ENCODE measurements around the gene HOXA3. TPM values are rescaled to one million over a fixed set of nuclear protein-coding genes. Genes with fewer than 3 reads are reported as not detected.
A peak's percentile ranks its signal among the peaks of the same experiment; 100 is the strongest.

HOXA3 gene
- total RNA-seq, 1 experiment from 2014 or later = 22.6 TPM

GRCh38 chr7:27158436-27159265 lies 6.3 kb upstream of the HOXA3 start:
- Mint-ChIP-seq H3K27me3 (ENCODE audit: insufficient read depth, unreplicated experiment) (no peaks in the 10 kb centered on the region), H3K4me3 (ENCODE audit: unreplicated experiment) (no peak overlapping the region), H3K36me3 (ENCODE audit: insufficient read depth, unreplicated experiment) (peaks cover 20% of the 10 kb centered on the region), H3K9me3 (ENCODE audit: unreplicated experiment) (no peaks in the 10 kb centered on the region), H3K4me1 (ENCODE audit: low read depth, unreplicated experiment) (peaks cover 8% of the 10 kb centered on the region), H3K27ac (ENCODE audit: unreplicated experiment) (no peak overlapping the region)
- Histone ChIP-seq H3K4me3 (ENCODE audit: low read depth, low read length) (no peak overlapping the region), H3K9me3 (no peaks in the 10 kb centered on the region), H3K27me3 (replicated peaks; ENCODE audit: control insufficient read depth, insufficient read depth, low read length) (no peaks in the 10 kb centered on the region), H3K4me1 (peaks cover 7% of the 10 kb centered on the region), H3K36me3 (ENCODE audit: control insufficient read depth, insufficient read depth, low read length) (no peaks in the 10 kb centered on the region; the same call in 1 of the 2 replicates)
- no TSS peak for BruUV-seq (replicated peaks)
- peak in 1 of 2 experiments; percentile 17 for DNase-seq
- ChIA-PET CTCF (interaction anchor here (0.7 kb wide), 1 partner anchor 307 kb away, joined by 3 read pairs; no protein-coding TSS in a partner anchor), POLR2A (no interaction called here)
- intact Hi-C loops (cut with micrococcal nuclease; ENCODE audit: unreplicated experiment) = no loop called here
- TF ChIP-seq CTCF (IDR thresholded peaks at IDR 0.05; ENCODE audit: insufficient read depth in 1 of 2, low read depth in 1 of 2, low read length in 1 of 2, severe bottlenecking in 1 of 2, unreplicated experiment in 1 of 2) = no peak

GRCh38 chr7:27157702-27158431 lies 5.5 kb upstream of the HOXA3 start:
- Histone ChIP-seq H3K4me3 (ENCODE audit: low read depth, low read length) (no peak overlapping the region), H3K27me3 (replicated peaks; ENCODE audit: control insufficient read depth, insufficient read depth, low read length) (no peaks in the 10 kb centered on the region), H3K9me3 (no peaks in the 10 kb centered on the region), H3K36me3 (ENCODE audit: control insufficient read depth, insufficient read depth, low read length) (no peaks in the 10 kb centered on the region; the same call in 1 of the 2 replicates), H3K4me1 (peaks cover 7% of the 10 kb centered on the region)
- Mint-ChIP-seq H3K4me1 (ENCODE audit: low read depth, unreplicated experiment) (peaks cover 7% of the 10 kb centered on the region), H3K27ac (ENCODE audit: unreplicated experiment) (no peak overlapping the region), H3K9me3 (ENCODE audit: unreplicated experiment) (no peaks in the 10 kb centered on the region), H3K27me3 (ENCODE audit: insufficient read depth, unreplicated experiment) (no peaks in the 10 kb centered on the region), H3K36me3 (ENCODE audit: insufficient read depth, unreplicated experiment) (peaks cover 20% of the 10 kb centered on the region), H3K4me3 (ENCODE audit: unreplicated experiment) (peak overlapping the region; percentile 93)
- ChIA-PET POLR2A (no interaction called here), CTCF (interaction anchor here (1.3 kb wide), 1 partner anchor 10 kb away, joined by 5 read pairs; no protein-coding TSS in a partner anchor)
- BruUV-seq (replicated peaks) = no TSS peak
- intact Hi-C loops (cut with micrococcal nuclease; ENCODE audit: unreplicated experiment) = no loop called here
- DNase-seq = peak in 1 of 2 experiments; percentile 29
- TF ChIP-seq CTCF (IDR thresholded peaks at IDR 0.05; ENCODE audit: insufficient read depth in 1 of 2, low read depth in 1 of 2, low read length in 1 of 2, severe bottlenecking in 1 of 2, unreplicated experiment in 1 of 2) = no peak
